GM19467 (cell line): Measurements from ENCODE around the gene PRICKLE1.

ENCODE experiments used
- ATAC-seq: cut with Tn5 transposase; IDR thresholded peaks from one replicate; pipeline ENCODE4 v1.9.1; 2021; ENCODE audit warnings: mild to moderate bottlenecking, moderate library complexity; ENCODE audit not compliant: unreplicated experiment

PRICKLE1 gene

GRCh38 chr12:42590330-42590934 is 886 bp upstream of the PRICKLE1 start:
- no peak for ATAC-seq

DNA sequence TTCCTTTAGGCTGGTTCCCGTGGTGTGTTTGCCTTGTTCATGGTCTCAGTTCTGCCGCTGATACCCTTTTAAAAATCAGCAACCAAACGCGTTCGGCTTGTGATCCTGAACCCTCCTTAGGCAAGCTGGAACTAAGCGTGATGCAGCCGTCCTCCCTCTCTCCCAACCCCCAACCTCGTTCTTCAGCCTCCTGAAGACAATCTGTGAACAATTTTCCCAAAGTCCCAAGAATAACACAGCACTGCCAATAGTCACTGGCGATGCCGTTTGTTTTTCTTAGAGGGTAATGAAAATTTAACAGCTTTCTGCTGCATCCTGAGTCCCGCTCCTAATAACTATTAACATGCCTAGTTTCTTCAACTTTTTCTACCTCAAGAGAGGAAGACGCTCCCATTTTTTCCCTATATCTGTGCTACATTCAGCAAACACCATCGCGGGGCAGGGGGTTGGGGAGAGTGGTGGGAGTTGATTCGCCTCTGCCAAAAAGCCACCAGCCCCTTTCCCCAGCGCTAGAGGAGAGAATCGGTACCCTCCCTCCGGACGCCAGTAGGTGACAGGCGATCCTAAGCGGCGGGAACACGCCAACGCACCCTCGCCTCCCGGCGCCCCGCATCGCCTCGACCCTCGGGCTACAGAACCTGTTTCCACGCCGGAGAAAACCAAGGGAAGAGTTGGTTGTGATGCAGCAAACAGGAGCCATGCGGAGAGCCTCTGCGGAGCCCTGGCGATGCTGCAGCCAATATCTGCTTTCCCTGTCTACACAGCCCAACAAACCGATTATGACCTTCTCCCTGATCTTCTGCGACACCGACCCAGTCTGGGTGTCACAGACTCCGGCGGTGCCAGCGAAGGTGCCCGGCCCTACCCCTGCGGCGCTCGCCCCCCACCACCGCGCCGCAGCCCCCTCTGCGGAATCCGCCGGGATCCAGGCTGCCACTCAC is 752 bp downstream of the PRICKLE1 start:
- ATAC-seq, result peak; percentile 26

- no peak for ATAC-seq
Measured at GRCh38 chr12:42587601-42588523, 1.7 kb downstream of the PRICKLE1 start.

GRCh38 chr12:42586268-42586667 is 3.3 kb downstream of the PRICKLE1 start:
- ATAC-seq, result no peak

DNA sequence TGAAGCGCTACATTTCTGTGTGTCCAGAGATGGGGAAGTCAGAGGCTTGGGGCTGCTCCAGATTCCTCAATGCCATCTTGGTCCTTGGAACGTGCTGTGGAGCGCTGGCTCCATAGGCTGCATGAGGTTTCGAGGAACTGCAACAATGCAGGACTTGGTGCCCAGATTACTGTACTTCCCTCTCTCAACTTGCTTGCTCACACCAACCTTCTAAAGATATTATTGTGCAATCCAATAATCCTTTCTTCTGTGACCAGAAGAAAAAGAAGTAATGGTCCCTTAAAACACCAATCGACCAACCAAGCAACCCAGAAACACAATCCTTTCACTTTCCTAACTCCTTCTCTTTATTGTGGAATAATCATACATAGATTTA is 3.7 kb downstream of the PRICKLE1 start:
- ATAC-seq, result no peak

- no peak for ATAC-seq
Measured at GRCh38 chr12:42585154-42585840, 4.2 kb downstream of the PRICKLE1 start.

GRCh38 chr12:42584651-42585111 is 4.9 kb downstream of the PRICKLE1 start:
- ATAC-seq, result no peak

DNA sequence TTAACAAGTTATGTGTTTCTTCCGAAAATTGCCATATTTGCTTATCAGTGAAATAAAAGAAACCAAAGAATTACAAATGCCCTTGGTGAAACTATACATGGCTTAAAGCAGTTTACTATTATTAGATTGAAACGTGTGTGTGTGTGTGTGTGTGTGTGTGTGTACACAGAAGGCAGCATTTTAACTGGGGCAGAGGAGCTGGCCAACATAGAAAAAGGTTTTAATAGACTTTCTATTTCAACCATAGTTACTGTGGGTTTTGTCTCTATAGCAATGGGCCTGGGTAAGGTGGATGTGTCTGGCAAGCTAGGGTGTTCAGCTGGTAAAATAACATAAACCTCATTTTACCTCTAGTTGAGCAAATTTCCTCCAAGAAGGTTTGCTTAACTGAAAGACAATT is 6.5 kb downstream of the PRICKLE1 start:
- no peak for ATAC-seq

GRCh38 chr12:42582498-42582897 is 7.0 kb downstream of the PRICKLE1 start:
- ATAC-seq, result no peak

DNA sequence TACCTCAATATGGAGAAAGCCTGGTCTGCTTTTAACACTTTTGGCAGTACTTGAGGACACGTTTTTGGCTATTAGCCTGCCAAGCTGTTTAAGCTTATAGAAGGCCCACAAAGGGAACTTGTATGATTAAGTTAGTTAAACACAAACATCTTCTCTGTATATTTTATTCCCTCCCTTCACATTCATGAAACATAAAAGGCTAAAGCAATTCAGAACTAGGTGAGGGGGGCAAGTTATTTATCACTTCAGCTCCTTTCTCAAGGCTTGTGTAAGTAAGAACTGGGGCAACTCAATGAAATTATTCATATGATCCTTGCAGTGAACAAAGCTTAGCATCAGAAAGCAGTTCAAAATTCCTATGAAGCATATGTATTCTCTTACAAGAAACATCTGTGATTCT is 7.5 kb downstream of the PRICKLE1 start:
- ATAC-seq, result no peak

DNA sequence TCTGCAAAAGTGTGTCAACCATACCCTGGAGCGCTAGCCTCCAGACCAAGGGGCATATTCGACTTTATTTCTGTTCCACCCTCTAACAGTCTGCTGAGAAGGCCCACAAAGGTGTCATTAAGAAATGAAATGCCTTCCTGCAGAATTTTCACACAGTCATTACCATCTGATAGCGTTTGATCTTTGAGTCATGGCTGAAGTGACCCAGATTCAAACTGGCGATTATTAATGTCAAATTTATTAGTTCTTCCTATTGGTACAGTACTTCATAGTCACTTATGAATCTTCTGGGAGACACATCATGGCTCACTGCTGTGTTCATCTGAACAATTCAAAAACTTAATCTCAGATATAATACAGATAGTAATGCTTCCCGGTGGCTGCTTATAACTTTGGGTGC is 13.2 kb downstream of the PRICKLE1 start:
- ATAC-seq, result no peak

GRCh38 chr12:42575717-42576116 is 13.8 kb downstream of the PRICKLE1 start:
- no peak for ATAC-seq

DNA sequence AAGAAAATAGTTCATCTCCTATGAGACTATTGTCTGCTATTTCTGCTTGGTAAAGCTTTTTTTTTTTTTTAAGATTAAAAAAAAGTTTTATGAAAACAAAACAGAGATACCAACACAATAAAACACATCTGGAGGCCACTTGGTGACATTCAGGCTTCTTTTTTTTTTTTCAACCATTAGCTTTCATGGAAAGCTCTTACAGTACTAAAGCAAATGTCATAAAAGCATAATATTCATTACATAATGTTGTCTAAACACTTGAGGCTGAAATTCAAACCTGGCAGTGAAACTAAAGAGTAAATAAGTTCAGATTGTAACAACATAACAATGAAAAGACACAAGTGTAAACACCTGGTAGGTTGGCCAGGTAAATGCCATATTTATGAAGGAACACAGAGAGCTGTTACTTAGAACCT is 14.7 kb downstream of the PRICKLE1 start:
- no peak for ATAC-seq

DNA sequence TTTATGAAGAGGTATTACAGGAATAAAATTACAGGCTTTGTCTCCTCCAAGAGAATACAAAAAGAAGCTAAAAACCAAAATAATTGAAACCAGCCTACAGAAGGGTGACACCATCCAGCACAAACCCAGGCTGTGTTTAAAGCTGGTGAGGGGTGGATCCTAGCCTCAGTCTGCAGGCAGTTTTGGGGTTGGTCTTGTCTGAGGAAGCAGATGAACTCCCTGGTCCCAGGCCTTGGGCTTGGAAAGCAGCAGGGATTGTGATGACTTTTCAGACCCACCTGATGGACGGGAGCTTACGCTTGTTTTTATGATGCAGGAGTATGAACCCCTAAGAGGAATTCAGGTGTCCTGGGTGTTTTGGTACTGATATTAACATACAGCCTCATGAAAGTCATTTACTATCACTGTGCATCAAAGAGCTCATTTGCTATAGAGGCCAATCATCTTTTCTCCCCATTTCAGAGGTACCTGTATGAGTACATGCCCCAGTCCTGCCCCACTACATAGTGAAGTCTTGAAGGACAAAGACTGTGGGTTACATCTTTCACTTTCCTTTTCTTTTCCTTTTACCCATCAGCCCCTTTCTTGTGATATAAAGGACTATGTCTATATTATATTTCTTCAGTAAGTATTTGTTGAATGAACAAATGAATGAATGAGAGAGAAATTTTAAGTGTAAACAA is 18.1 kb downstream of the PRICKLE1 start:
- no peak for ATAC-seq

DNA sequence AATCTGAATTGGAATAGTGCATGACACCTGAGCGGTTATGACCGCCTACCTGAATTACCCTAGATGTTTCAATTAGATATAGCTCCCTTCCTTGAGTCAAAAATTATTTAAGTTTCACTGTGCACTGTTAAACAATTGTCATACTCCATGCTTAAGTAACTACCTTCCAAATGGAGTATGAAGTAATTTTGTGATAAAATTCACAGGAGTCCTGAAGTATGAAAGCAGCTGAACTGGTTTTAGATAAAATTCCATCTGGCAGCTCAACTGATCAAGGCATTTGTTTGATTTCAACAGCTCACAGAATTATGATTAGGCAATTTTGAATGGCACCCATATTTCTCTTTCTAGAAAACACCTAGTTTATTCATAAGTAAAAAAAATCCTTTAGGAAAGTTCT is 19.5 kb downstream of the PRICKLE1 start:
- ATAC-seq, result no peak

- no peak for ATAC-seq
Measured at GRCh38 chr12:42568952-42569915, 20.3 kb downstream of the PRICKLE1 start.

DNA sequence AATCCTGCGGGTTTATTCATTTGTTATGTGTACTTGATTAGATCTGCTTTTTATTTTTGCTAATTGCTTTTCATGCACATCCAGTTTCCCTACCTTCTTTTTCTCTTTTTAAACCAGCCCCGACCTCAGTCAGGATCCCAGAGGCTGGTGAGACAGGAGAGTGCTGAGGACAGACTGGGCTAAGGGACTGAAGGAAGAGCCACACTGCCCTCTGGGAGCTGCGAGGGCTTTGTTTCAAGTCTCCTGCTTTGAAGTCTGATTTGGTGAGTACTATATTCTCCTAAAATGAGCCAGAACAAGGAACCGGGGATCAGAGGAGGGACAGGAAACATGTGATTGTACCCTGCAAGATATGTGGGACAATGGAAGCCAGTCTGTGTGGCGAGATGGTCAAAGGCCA is 23.9 kb downstream of the PRICKLE1 start:
- no peak for ATAC-seq

DNA sequence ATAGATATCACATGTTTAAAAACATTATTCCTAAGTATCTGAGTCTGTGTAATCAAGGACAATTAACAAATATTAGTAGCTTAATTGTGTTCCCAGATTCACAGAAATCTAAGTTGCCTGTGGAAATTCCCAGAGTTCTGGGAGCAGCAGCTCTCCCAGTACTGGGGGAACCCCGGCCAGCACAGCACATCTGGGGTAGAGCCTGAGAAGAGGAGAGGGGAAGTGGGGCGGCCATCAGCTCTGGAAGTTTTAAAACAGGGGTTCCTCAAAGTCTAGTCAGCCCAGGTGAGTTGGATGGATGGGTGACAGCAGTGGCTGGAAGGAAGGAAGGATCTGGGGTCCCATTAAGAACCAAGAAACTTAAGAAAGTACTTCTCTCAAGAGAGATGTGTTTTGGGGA is 24.6 kb downstream of the PRICKLE1 start:
- no peak for ATAC-seq

- ATAC-seq, result no peak
Measured at GRCh38 chr12:42564556-42564955, 25.0 kb downstream of the PRICKLE1 start.
